Measurements from ENCODE around the gene ACOT7. TPM values are rescaled to one million over a fixed set of nuclear protein-coding genes. Genes with fewer than 3 reads are reported as not detected.
A peak's percentile ranks its signal among the peaks of the same experiment; 100 is the strongest.

The ACOT7 gene
- total RNA-seq, 1 experiment from 2014 or later = 120 TPM

- Histone ChIP-seq H3K4me1 (ENCODE audit: control insufficient read depth, insufficient read depth, low read length) (peaks cover 61% of the 10 kb centered on the region), H3K36me3 (ENCODE audit: control insufficient read depth, insufficient read depth, low read length) (no peaks in the 10 kb centered on the region), H3K27ac (ENCODE audit: low read length) (peak overlapping the region; percentile 61; the same call in 1 of the 2 replicates), H3K27me3 (ENCODE audit: control insufficient read depth, insufficient read depth, low read length) (no peaks in the 10 kb centered on the region), H3K4me3 (ENCODE audit: low read depth in 2 of 2, low read length in 2 of 2) (no peak overlapping the region), H3K9me3 (ENCODE audit: control insufficient read depth, insufficient read depth, low read depth, low read length) (no peaks in the 10 kb centered on the region)
- no TSS peak for BruUV-seq (replicated peaks)
- in situ Hi-C loops (cut with HindIII; ENCODE audit: low pct_unique_long_range_greater_than_20kb, low sequenced_read_pairs) = no loop called here
- no peak for DNase-seq (ENCODE audit: low read depth, low spot score)
- ChIA-PET CTCF (interaction anchor here (0.6 kb wide), 1 partner anchor 94 kb away, joined by 3 read pairs; no protein-coding TSS in a partner anchor), POLR2A (no interaction called here)
- TF ChIP-seq REST (IDR thresholded peaks at IDR 0.05; ENCODE audit: insufficient read depth in 1 of 2, low read depth in 2 of 2, low read length in 1 of 2) (no peak), CTCF (IDR thresholded peaks at IDR 0.05) (no peak), POLR2AphosphoS5 (IDR thresholded peaks at IDR 0.05; ENCODE audit: low read depth, low read length) (no peak)
- intact Hi-C loops (cut with micrococcal nuclease; ENCODE audit: unreplicated experiment) = no loop called here
- no peak for ATAC-seq
These were observed 40.0 kb downstream of the ACOT7 start for GRCh38 chr1:6353619-6353954.

GRCh38 chr1:6352138-6352563 is 41.4 kb downstream of the ACOT7 start:
- no TSS peak for BruUV-seq (replicated peaks)
- H3K4me1 ChIP-seq (ENCODE audit: control insufficient read depth, insufficient read depth, low read length) = peaks cover 52% of the 10 kb centered on the region
- no peak for DNase-seq (ENCODE audit: low read depth, low spot score)
- POLR2A ChIA-PET = no interaction called here
- no peaks in the 10 kb centered on the region for H3K9me3 ChIP-seq (ENCODE audit: control insufficient read depth, insufficient read depth, low read depth, low read length)
- ATAC-seq = no peak
- TF ChIP-seq SIN3A (IDR thresholded peaks at IDR 0.05; ENCODE audit: borderline replicate concordance, insufficient read depth, low read depth, low read length) (no peak), REST (IDR thresholded peaks at IDR 0.05; ENCODE audit: insufficient read depth in 1 of 2, low read depth in 2 of 2, low read length in 1 of 2) (no peak), TCF7L2 (IDR thresholded peaks at IDR 0.05; ENCODE audit: low read depth, low read length) (no peak)
- no peak overlapping the region for H3K4me3 ChIP-seq (ENCODE audit: low read depth in 2 of 2, low read length in 2 of 2)
- in situ Hi-C loops (cut with HindIII; ENCODE audit: low pct_unique_long_range_greater_than_20kb, low sequenced_read_pairs) = no loop called here
- CTCF ChIA-PET = interaction anchor here (0.6 kb wide), 1 partner anchor 10 kb away, joined by 3 read pairs; no protein-coding TSS in a partner anchor
- H3K27me3 ChIP-seq (ENCODE audit: control insufficient read depth, insufficient read depth, low read length) = no peaks in the 10 kb centered on the region
- no peaks in the 10 kb centered on the region for H3K36me3 ChIP-seq (ENCODE audit: control insufficient read depth, insufficient read depth, low read length)
- intact Hi-C loops (cut with micrococcal nuclease; ENCODE audit: unreplicated experiment) = no loop called here
- peak overlapping the region; percentile 36; the same call in 1 of the 2 replicates for H3K27ac ChIP-seq (ENCODE audit: low read length)

Data from Panc1 (cell line).